Osteoblast (primary cell): ENCODE data around the gene TTC1. TPM values are rescaled to one million over a fixed set of nuclear protein-coding genes. Genes with fewer than 3 reads are reported as not detected.

Experiments
- DNase-seq: peaks from one replicate; pipeline ENCODE4 v3.0.0; 2011; ENCODE audit warnings: low spot score, mixed read lengths; ENCODE audit not compliant: insufficient read length; ENCODE audit errors: missing footprints
- H2AFZ ChIP-seq: 2 replicates; pipeline ENCODE4 v1.6.0; 2011; ENCODE audit warnings: mild to moderate bottlenecking, low read length
- H3K27ac ChIP-seq: 2 replicates; pipeline ENCODE4 v1.5.1; 2011; ENCODE audit warnings: mild to moderate bottlenecking, low read depth, low read length, moderate library complexity
- H3K27me3 ChIP-seq: 2 replicates; pipeline ENCODE4 v1.6.0; 2012; ENCODE audit warnings: mild to moderate bottlenecking, control low read depth, inconsistent platforms, low read length, moderate library complexity; ENCODE audit not compliant: insufficient read depth
- H3K36me3 ChIP-seq: 2 replicates; pipeline ENCODE4 v1.5.1; 2011; ENCODE audit warnings: mild to moderate bottlenecking, low read length, control low read depth, moderate library complexity; ENCODE audit not compliant: insufficient read depth
- H3K4me1 ChIP-seq: 2 replicates; pipeline ENCODE4 v1.5.1; 2011; ENCODE audit warnings: mild to moderate bottlenecking, low read length, control low read depth, moderate library complexity; ENCODE audit not compliant: insufficient read depth
- H3K4me2 ChIP-seq: 2 replicates; pipeline ENCODE4 v1.6.0; 2011; ENCODE audit warnings: mild to moderate bottlenecking, low read length; ENCODE audit not compliant: insufficient read depth
- H3K4me3 ChIP-seq: fragments of 200-600 bp; sonication (generic); 3 replicates; pipeline ENCODE4 v1.5.1; 2012; ENCODE audit warnings: mild to moderate bottlenecking, low read length, inconsistent platforms; ENCODE audit not compliant: insufficient read depth
- H3K79me2 ChIP-seq: 2 replicates; pipeline ENCODE4 v1.6.0; 2012; ENCODE audit warnings: mild to moderate bottlenecking, low read length, control low read depth, inconsistent platforms; ENCODE audit not compliant: insufficient read depth
- H3K9me3 ChIP-seq: 2 replicates; pipeline ENCODE4 v1.5.1; 2011; ENCODE audit warnings: low read depth, low read length, control low read depth
- H4K20me1 ChIP-seq: 2 replicates; pipeline ENCODE4 v1.6.0; 2012; ENCODE audit warnings: mild to moderate bottlenecking, low read length, control low read depth; ENCODE audit not compliant: insufficient read depth
- CTCF ChIP-seq: IDR thresholded peaks from 2 replicates; pipeline ENCODE4 v1.5.1; 2011; ENCODE audit warnings: mild to moderate bottlenecking, low read depth, low read length, moderate library complexity; ENCODE audit errors: extremely low read depth
- total RNA-seq: library from RNA; depleted of rRNA; stranded (reverse); fragments of >200 nt; gene quantifications from 2 replicates; pipeline ENCODE4 v1.2.3, GENCODE V29; 2012

TTC1 gene
- total RNA-seq, 1 donor = 49.9 TPM

DNA sequence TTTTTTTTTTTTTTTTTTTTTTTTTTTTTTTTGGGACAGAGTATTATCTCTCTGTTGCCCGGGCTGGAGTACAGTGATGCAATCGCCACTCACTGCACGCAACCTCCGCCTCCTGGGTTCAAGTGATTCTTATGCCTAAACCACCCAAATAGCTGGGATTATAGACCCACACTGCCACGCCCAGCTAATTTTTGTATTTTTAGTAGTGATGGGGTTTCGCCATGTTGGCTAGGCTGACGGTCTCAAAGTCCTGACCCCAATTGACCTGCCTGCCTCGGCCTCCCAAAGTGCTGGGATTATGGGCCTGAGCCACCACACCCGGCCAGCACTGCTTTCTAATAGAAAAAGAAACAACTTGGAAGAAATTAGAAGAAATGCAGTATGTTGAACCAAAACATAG lies 39.2 kb downstream of the TTC1 start:
- TF ChIP-seq CTCF = no peak
- H3K79me2 ChIP-seq = no peaks in the 10 kb centered on the region
- peaks cover 26% of the 10 kb centered on the region for H3K36me3 ChIP-seq
- no peaks in the 10 kb centered on the region for H3K27me3 ChIP-seq
- DNase-seq = no peak
- H3K4me3 ChIP-seq = no peak overlapping the region
- no peak overlapping the region for H2AFZ ChIP-seq
- no peaks in the 10 kb centered on the region for H3K9me3 ChIP-seq
- H3K4me1 ChIP-seq = peaks cover 14% of the 10 kb centered on the region
- H3K27ac ChIP-seq = no peak overlapping the region
- no peak overlapping the region for H3K4me2 ChIP-seq
- H4K20me1 ChIP-seq = no peaks in the 10 kb centered on the region

DNA sequence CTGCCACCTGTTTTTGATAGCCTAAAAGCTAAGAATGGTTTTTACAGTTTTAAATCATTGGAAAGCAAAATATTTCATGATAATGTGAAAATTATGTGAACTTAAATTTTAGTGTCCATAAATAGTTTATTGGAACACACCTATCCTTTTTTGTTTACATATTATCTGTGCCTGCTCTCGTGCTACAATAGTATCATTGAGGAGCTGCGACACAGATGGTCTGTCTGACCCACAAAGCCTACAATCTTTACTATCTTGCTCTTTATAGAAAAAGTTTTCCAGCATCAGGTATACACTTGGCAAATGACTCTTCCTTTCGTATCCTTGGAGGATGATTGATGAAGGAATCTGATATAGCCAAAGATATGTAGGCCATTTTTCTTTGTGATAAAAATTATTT lies 40.2 kb downstream of the TTC1 start:
- Histone ChIP-seq H3K79me2 (no peaks in the 10 kb centered on the region), H3K4me3 (no peak overlapping the region), H4K20me1 (no peaks in the 10 kb centered on the region), H3K27me3 (no peaks in the 10 kb centered on the region), H3K27ac (no peak overlapping the region), H3K4me1 (peaks cover 20% of the 10 kb centered on the region), H2AFZ (no peak overlapping the region), H3K4me2 (no peak overlapping the region), H3K36me3 (peaks cover 34% of the 10 kb centered on the region), H3K9me3 (no peaks in the 10 kb centered on the region)
- no peak for TF ChIP-seq CTCF
- DNase-seq = no peak

DNA sequence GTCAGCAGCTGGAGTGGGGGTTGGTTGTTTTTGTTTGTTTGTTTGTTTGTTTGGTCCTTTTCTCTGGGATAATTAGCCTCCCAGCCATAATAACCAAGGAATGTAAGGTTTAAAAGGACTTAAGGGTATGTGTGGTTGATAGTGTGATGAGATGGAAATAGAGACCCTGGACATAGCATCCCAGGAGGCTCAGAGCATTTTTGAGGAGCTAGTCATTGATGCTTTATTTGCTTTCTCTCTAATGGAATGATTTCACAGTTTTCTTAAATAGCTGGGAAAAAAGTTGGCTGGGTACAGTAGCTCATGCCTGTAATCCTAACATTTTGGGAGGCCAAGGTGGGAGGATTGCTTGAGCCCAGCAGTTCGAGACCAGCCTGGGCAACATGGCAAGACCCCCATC lies 45.1 kb downstream of the TTC1 start:
- peaks cover 55% of the 10 kb centered on the region for H3K36me3 ChIP-seq
- peaks cover 14% of the 10 kb centered on the region for H3K4me1 ChIP-seq
- no peaks in the 10 kb centered on the region for H3K9me3 ChIP-seq
- peak overlapping the region; percentile 19 for H3K27ac ChIP-seq
- no peak for DNase-seq
- H2AFZ ChIP-seq = no peak overlapping the region
- H3K4me3 ChIP-seq = no peak overlapping the region
- H3K4me2 ChIP-seq = no peak overlapping the region
- H3K79me2 ChIP-seq = no peaks in the 10 kb centered on the region
- no peak for TF ChIP-seq CTCF
- no peaks in the 10 kb centered on the region for H4K20me1 ChIP-seq
- H3K27me3 ChIP-seq = no peaks in the 10 kb centered on the region

GRCh38 chr5:160054831-160055230 lies 45.9 kb downstream of the TTC1 start:
- Histone ChIP-seq H3K79me2 (no peaks in the 10 kb centered on the region), H3K4me2 (no peak overlapping the region), H3K36me3 (peaks cover 56% of the 10 kb centered on the region), H4K20me1 (no peaks in the 10 kb centered on the region), H3K4me1 (peaks cover 14% of the 10 kb centered on the region), H3K27me3 (no peaks in the 10 kb centered on the region), H2AFZ (no peak overlapping the region), H3K27ac (peak overlapping the region; percentile 19), H3K9me3 (no peaks in the 10 kb centered on the region), H3K4me3 (no peak overlapping the region)
- no peak for TF ChIP-seq CTCF
- DNase-seq = peak; percentile 66
